Activated naive CD8-positive, alpha-beta T cell treated with anti-CD3 and anti-CD28 coated beads, Interleukin-2, amount 50 U/mL, for 24 hours (primary cell): ENCODE data around the gene SYNDIG1.

ENCODE experiments used
- ATAC-seq: fragments of 150-1000 bp; cut with Tn5 transposase; one replicate; pipeline ENCODE4 v1.10.0; 2021
- DNase-seq: peaks from one replicate; pipeline ENCODE4 v3.0.0; 2021
- H3K27ac Mint-ChIP-seq: one replicate; pipeline ENCODE4 v1.8.0; 2021; ENCODE audit warnings: mild to moderate bottlenecking, mixed read lengths
- H3K27me3 Mint-ChIP-seq: one replicate; pipeline ENCODE4 v1.8.0; 2021; ENCODE audit warnings: mixed read lengths
- H3K36me3 Mint-ChIP-seq: one replicate; pipeline ENCODE4 v1.8.0; 2021; ENCODE audit warnings: low read depth, mixed read lengths
- H3K4me1 Mint-ChIP-seq: one replicate; pipeline ENCODE4 v1.8.0; 2021; ENCODE audit warnings: mixed read lengths
- H3K4me3 Mint-ChIP-seq: one replicate; pipeline ENCODE4 v1.8.0; 2021; ENCODE audit warnings: mild to moderate bottlenecking, moderate library complexity, mixed read lengths
- H3K9me3 Mint-ChIP-seq: one replicate; pipeline ENCODE4 v1.8.0; 2021; ENCODE audit warnings: mixed read lengths

The SYNDIG1 gene

DNA sequence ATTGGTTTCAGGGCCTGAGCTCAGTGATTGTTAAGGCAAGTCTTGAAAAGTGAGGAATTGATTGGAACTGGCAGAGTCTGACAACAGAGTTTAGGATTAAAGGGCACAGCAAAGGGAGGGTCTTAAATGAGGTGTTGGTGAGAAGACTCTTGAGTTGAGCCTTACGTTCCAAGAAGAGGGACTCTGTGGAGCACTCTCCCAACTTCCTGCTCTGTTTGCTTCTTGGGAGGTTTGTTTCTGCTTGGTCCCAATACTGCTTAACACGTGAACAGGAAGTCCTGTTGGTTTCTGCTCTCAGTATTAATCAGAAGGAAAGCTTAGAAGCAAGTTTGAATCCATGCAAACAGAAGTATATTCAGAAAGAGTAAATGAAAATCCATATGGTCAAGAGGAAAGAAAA is 15.6 kb upstream of the SYNDIG1 start:
- peaks cover 5% of the 10 kb centered on the region for H3K4me1 Mint-ChIP-seq
- H3K27ac Mint-ChIP-seq, result no peak overlapping the region
- H3K9me3 Mint-ChIP-seq, result no peaks in the 10 kb centered on the region
- no peak for DNase-seq
- H3K27me3 Mint-ChIP-seq, result peaks cover 5% of the 10 kb centered on the region
- H3K4me3 Mint-ChIP-seq, result no peak overlapping the region
- H3K36me3 Mint-ChIP-seq, result no peaks in the 10 kb centered on the region
- no peak for ATAC-seq

DNA sequence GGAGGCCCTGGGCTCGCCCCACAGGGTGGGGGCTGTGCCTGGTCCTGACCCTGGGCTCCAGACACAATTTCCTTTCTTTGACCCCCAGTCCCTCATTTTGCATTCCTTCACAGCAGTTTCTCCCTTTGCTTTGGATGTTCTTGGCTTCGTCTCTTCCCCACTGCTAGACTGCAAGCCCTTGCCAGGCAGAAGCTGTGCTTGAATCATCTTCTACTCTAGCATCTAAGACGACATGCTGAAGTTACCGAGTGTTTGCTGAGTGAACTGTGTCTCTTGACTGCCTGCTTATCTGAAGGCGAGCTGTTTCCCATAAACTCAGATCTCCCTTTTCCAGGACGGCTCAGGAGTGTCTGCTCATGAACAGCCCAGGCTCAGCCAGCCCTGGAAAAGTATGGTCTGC is 14.3 kb upstream of the SYNDIG1 start:
- DNase-seq (no peak), ATAC-seq (no peak)
- Mint-ChIP-seq H3K27ac (no peak overlapping the region), H3K36me3 (no peaks in the 10 kb centered on the region), H3K9me3 (no peaks in the 10 kb centered on the region), H3K4me3 (no peak overlapping the region), H3K27me3 (peaks cover 5% of the 10 kb centered on the region), H3K4me1 (peaks cover 5% of the 10 kb centered on the region)

- no peak for DNase-seq
- H3K4me1 Mint-ChIP-seq, result peaks cover 5% of the 10 kb centered on the region
- no peak overlapping the region for H3K4me3 Mint-ChIP-seq
- peaks cover 5% of the 10 kb centered on the region for H3K27me3 Mint-ChIP-seq
- ATAC-seq, result no peak
- no peaks in the 10 kb centered on the region for H3K9me3 Mint-ChIP-seq
- H3K36me3 Mint-ChIP-seq, result no peaks in the 10 kb centered on the region
- no peak overlapping the region for H3K27ac Mint-ChIP-seq
Measured at GRCh38 chr20:24456398-24456781, 13.0 kb upstream of the SYNDIG1 start.

DNA sequence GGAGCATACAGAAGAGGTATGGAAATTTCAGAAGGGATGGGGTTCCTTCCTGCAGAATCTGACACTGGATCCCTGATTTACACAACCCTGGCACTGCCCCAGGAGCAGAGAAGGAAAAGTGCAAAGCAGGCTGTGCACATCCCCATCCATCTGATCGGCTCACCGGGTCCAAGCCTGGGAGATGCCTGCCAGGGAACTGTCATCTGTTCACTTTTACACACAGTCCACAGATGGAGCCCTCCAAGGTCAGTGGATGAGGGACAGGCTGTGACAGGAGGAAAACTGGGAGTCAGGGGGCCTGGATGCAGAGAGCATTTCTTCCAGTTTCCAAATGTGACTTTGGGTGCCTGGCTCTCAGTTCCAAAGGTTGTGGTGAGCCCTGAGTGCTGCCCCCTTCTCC is 11.0 kb upstream of the SYNDIG1 start:
- H3K9me3 Mint-ChIP-seq, result no peaks in the 10 kb centered on the region
- H3K27me3 Mint-ChIP-seq, result peaks cover 5% of the 10 kb centered on the region
- H3K4me1 Mint-ChIP-seq, result peaks cover 5% of the 10 kb centered on the region
- H3K4me3 Mint-ChIP-seq, result no peak overlapping the region
- DNase-seq, result no peak
- H3K36me3 Mint-ChIP-seq, result no peaks in the 10 kb centered on the region
- H3K27ac Mint-ChIP-seq, result no peak overlapping the region
- ATAC-seq, result no peak

DNA sequence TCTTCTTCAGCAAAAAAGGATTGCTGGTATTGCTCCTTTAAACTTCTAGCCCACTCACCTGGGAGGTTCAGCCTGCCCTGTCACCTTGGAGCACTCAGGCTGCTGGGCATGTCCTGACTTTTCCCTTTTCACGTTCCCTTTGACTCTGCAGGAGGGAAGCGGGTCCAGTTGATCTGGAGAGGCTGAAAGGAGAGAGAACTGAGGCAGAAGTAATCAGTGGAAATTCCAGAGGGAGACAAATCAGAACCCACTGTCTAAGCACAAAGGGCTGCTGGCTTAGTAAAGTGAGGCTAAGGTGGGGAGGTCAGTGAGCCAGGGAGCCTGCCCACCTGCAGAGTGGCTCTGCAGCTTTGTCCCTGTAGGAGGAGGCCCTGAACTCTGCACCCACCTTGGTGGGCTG is 9.7 kb upstream of the SYNDIG1 start:
- H3K36me3 Mint-ChIP-seq, result no peaks in the 10 kb centered on the region
- H3K4me1 Mint-ChIP-seq, result no peaks in the 10 kb centered on the region
- ATAC-seq (no peak), DNase-seq (no peak)
- H3K4me3 Mint-ChIP-seq, result no peak overlapping the region
- H3K27ac Mint-ChIP-seq, result no peak overlapping the region
- peaks cover 5% of the 10 kb centered on the region for H3K27me3 Mint-ChIP-seq
- no peaks in the 10 kb centered on the region for H3K9me3 Mint-ChIP-seq

GRCh38 chr20:24460712-24461111 is 8.7 kb upstream of the SYNDIG1 start:
- no peak overlapping the region for H3K27ac Mint-ChIP-seq

DNA sequence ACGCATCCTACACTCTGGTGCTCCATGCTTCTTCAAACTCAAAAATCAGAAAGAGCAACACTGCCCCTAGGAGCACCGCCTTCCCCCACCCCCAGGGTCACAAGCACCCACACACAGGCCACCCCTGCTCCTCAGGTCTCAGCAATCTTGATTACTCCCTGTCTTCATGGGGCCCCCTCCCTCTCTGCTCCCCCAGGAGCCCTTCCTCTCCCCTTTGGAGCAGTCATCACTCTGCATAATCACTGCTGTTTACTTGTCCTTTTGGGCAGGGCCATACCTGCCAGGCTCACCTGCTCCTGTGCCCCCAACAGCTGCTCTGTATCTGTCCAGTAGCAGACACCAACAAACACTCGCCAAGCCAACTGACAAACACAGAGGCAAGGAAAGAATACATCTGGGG is 7.6 kb upstream of the SYNDIG1 start:
- Mint-ChIP-seq H3K27ac (no peak overlapping the region), H3K4me1 (no peaks in the 10 kb centered on the region), H3K36me3 (no peaks in the 10 kb centered on the region), H3K9me3 (no peaks in the 10 kb centered on the region), H3K27me3 (no peaks in the 10 kb centered on the region), H3K4me3 (no peak overlapping the region)
- ATAC-seq (no peak), DNase-seq (no peak)

More at GRCh38 chr20:24460712-24461111, 8.7 kb upstream of the SYNDIG1 start:
- ATAC-seq (no peak), DNase-seq (no peak)
- peaks cover 5% of the 10 kb centered on the region for H3K27me3 Mint-ChIP-seq
- H3K36me3 Mint-ChIP-seq, result no peaks in the 10 kb centered on the region
- no peak overlapping the region for H3K4me3 Mint-ChIP-seq
- no peaks in the 10 kb centered on the region for H3K4me1 Mint-ChIP-seq
- H3K9me3 Mint-ChIP-seq, result no peaks in the 10 kb centered on the region

- Mint-ChIP-seq H3K4me1 (no peaks in the 10 kb centered on the region), H3K27ac (no peak overlapping the region), H3K36me3 (no peaks in the 10 kb centered on the region), H3K9me3 (no peaks in the 10 kb centered on the region), H3K4me3 (no peak overlapping the region), H3K27me3 (peaks cover 2% of the 10 kb centered on the region)
- DNase-seq (no peak), ATAC-seq (no peak)
Measured at GRCh38 chr20:24462460-24463010, 6.9 kb upstream of the SYNDIG1 start.

DNA sequence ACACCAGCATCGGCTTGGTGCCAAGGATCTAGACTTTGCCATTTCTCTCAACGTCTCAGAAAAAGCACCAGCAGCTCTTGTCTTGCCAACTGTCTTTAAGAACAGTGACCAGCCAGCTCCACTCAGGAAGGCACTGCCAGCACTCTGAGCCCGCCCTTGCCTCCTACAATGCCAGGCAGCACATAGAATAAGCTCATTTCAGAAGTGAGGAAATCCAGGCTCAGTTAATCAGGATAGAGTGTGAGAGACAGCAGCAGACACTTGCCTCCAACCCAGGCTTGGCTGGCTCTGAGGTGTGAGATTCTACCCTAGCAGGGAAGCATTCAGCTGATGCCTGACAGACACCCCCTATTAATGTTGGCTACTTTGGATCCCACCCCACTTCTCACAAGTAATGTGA is 4.3 kb upstream of the SYNDIG1 start:
- Mint-ChIP-seq H3K4me1 (no peaks in the 10 kb centered on the region), H3K27me3 (peaks cover 20% of the 10 kb centered on the region), H3K9me3 (no peaks in the 10 kb centered on the region), H3K27ac (no peak overlapping the region), H3K36me3 (no peaks in the 10 kb centered on the region), H3K4me3 (no peak overlapping the region)
- no peak for ATAC-seq
- no peak for DNase-seq

DNA sequence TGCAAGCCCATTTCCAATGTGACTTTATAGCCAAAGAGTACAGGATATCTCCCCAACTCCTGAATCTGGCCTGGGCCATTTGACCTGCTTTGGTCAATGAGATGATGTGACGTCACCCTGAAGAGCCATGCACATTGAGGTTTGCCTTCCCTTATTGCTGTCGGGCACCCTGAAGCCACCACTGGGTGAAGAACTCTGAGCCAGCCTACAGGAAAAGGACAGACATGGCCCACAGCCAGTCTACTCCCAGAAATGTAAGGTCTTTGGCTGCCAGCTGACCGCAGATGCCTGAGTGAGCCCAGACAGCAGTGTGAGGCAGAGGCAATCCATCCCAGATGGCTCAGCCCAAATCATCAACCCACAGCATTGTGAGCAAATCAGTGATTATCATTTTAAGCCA is 3.7 kb upstream of the SYNDIG1 start:
- H3K36me3 Mint-ChIP-seq, result no peaks in the 10 kb centered on the region
- no peak overlapping the region for H3K4me3 Mint-ChIP-seq
- H3K9me3 Mint-ChIP-seq, result no peaks in the 10 kb centered on the region
- ATAC-seq (no peak), DNase-seq (no peak)
- no peak overlapping the region for H3K27ac Mint-ChIP-seq
- H3K27me3 Mint-ChIP-seq, result peaks cover 24% of the 10 kb centered on the region
- peaks cover 3% of the 10 kb centered on the region for H3K4me1 Mint-ChIP-seq

GRCh38 chr20:24468401-24469115 is 871 bp upstream of the SYNDIG1 start:
- H3K9me3 Mint-ChIP-seq, result no peaks in the 10 kb centered on the region
- ATAC-seq (no peak), DNase-seq (no peak)
- H3K4me3 Mint-ChIP-seq, result no peak overlapping the region
- no peaks in the 10 kb centered on the region for H3K36me3 Mint-ChIP-seq
- no peak overlapping the region for H3K27ac Mint-ChIP-seq
- peaks cover 7% of the 10 kb centered on the region for H3K4me1 Mint-ChIP-seq
- H3K27me3 Mint-ChIP-seq, result peaks cover 50% of the 10 kb centered on the region

- no peak overlapping the region for H3K27ac Mint-ChIP-seq
- H3K4me3 Mint-ChIP-seq, result peak overlapping the region; percentile 42
- H3K36me3 Mint-ChIP-seq, result no peaks in the 10 kb centered on the region
- peaks cover 50% of the 10 kb centered on the region for H3K27me3 Mint-ChIP-seq
- H3K4me1 Mint-ChIP-seq, result peaks cover 7% of the 10 kb centered on the region
- DNase-seq, result peak; percentile 3
- no peak for ATAC-seq
- no peaks in the 10 kb centered on the region for H3K9me3 Mint-ChIP-seq
Measured at GRCh38 chr20:24469894-24470745, 691 bp downstream of the SYNDIG1 start.

DNA sequence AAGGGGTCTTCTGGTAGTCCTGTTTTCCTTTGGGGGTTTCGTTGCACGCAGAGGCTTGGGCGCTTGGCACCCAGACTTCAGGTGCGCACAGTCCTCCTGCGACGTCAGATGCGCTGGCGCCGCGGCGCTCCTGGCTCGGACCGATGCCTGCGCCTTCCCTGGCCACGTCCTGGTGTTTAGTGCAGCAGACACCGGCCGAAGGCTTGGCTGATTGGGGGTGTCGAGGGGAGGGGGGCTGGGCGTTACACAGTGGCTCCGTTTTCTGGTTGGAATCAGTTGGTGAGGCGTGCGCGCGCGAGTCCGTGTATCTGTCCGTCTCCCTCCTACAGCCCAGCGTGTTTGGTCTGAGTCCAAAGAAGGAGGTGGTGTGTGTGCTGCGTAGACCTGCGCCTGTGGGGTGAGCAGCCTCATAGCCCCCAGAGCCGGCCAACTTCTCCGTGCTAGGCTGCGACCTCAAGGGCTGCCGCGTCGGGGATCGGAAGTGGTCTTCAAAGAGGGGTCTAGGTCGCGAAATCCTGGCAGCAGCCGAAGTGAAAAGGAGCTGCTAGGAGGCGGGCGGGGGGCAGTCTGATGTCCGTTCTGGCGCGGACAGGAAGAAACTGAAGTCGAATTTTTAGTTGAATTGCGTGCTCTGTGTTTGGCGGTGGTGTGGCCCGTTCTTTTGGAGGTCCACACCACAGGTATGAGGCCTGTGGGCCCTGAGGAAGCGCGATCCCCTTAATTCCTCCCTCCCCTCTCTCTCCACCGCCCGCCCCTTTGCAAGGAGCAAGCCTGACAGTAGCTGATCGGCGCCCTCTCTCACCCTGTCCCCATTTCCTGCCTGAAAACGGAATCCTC is 1.5 kb downstream of the SYNDIG1 start:
- Mint-ChIP-seq H3K9me3 (no peaks in the 10 kb centered on the region), H3K27ac (no peak overlapping the region), H3K4me1 (peaks cover 7% of the 10 kb centered on the region), H3K4me3 (peak overlapping the region; percentile 14), H3K36me3 (no peaks in the 10 kb centered on the region), H3K27me3 (peaks cover 50% of the 10 kb centered on the region)
- ATAC-seq (no peak), DNase-seq (no peak)

- H3K9me3 Mint-ChIP-seq, result no peaks in the 10 kb centered on the region
- H3K4me3 Mint-ChIP-seq, result no peak overlapping the region
- peaks cover 49% of the 10 kb centered on the region for H3K27me3 Mint-ChIP-seq
Measured at GRCh38 chr20:24472426-24472825, 3.0 kb downstream of the SYNDIG1 start.

More at GRCh38 chr20:24472426-24472825, 3.0 kb downstream of the SYNDIG1 start:
- Mint-ChIP-seq H3K36me3 (no peaks in the 10 kb centered on the region), H3K27ac (no peak overlapping the region), H3K4me1 (peaks cover 7% of the 10 kb centered on the region)
- ATAC-seq (no peak), DNase-seq (no peak)
